GM18909 (cell line): ENCODE measurements around the gene IRF2BP2.

Experiments
- ATAC-seq: cut with Tn5 transposase; IDR thresholded peaks from one replicate; pipeline ENCODE4 v1.9.1; 2021; ENCODE audit warnings: mild to moderate bottlenecking; ENCODE audit not compliant: unreplicated experiment, poor library complexity

IRF2BP2 gene

GRCh38 chr1:234610061-234610665 is at the start of gene IRF2BP2:
IRF2BP2 (minus strand) TSS chr1:234610178; CDS start chr1:234609494, 684 bp downstream.
- peak; percentile 21 for ATAC-seq

- ATAC-seq: no peak
Measured at GRCh38 chr1:234659538-234659937, 49.6 kb upstream of the IRF2BP2 start.

- ATAC-seq: no peak
Measured at GRCh38 chr1:234658138-234658537, 48.2 kb upstream of the IRF2BP2 start.

GRCh38 chr1:234656944-234657654 is 47.1 kb upstream of the IRF2BP2 start:
- peak; percentile 55 for ATAC-seq

GRCh38 chr1:234656070-234656895 is 46.3 kb upstream of the IRF2BP2 start:
- ATAC-seq: no peak

GRCh38 chr1:234655328-234656069 is 45.5 kb upstream of the IRF2BP2 start:
- no peak for ATAC-seq

- no peak for ATAC-seq
Measured at GRCh38 chr1:234654002-234654733, 44.2 kb upstream of the IRF2BP2 start.

- no peak for ATAC-seq
Measured at GRCh38 chr1:234649432-234650081, 39.6 kb upstream of the IRF2BP2 start.

- no peak for ATAC-seq
Measured at GRCh38 chr1:234647758-234648157, 37.8 kb upstream of the IRF2BP2 start.

GRCh38 chr1:234647245-234647644 is 37.3 kb upstream of the IRF2BP2 start:
- no peak for ATAC-seq

GRCh38 chr1:234645964-234646363 is 36.0 kb upstream of the IRF2BP2 start:
- no peak for ATAC-seq

GRCh38 chr1:234645474-234645953 is 35.5 kb upstream of the IRF2BP2 start:
- ATAC-seq: no peak

- ATAC-seq: no peak
Measured at GRCh38 chr1:234644928-234645327, 35.0 kb upstream of the IRF2BP2 start.

- no peak for ATAC-seq
Measured at GRCh38 chr1:234643850-234644134, 33.8 kb upstream of the IRF2BP2 start.

- no peak for ATAC-seq
Measured at GRCh38 chr1:234643111-234643849, 33.3 kb upstream of the IRF2BP2 start.

- no peak for ATAC-seq
Measured at GRCh38 chr1:234642428-234642827, 32.5 kb upstream of the IRF2BP2 start.

- no peak for ATAC-seq
Measured at GRCh38 chr1:234639961-234640360, 30.0 kb upstream of the IRF2BP2 start.

GRCh38 chr1:234638832-234639799 is 29.1 kb upstream of the IRF2BP2 start:
- ATAC-seq: no peak
